Coronary artery (tissue), 2 donors: Measurements from ENCODE around the gene UCMA.

Experiments used
- DNase-seq: peaks from one replicate; pipeline ENCODE4 v3.0.0-alpha.2; 2017; ENCODE audit warnings: low spot score
- H3K27ac ChIP-seq, 2 donors: fragments of 200-600 bp; sonication (generic); one replicate each; pipeline ENCODE4 v1.5.1; 2016 to 2019
- H3K4me3 ChIP-seq: fragments of 200-600 bp; sonication (generic); 2 replicates; pipeline ENCODE4 v1.5.1; 2016; ENCODE audit warnings: mild to moderate bottlenecking, moderate library complexity
- TF ChIP-seq, protein P1 (sequence below): fragments of 200-600 bp; sonication (generic); IDR thresholded peaks from one replicate; pipeline ENCODE4 v1.5.1; 2019; ENCODE audit warnings: antibody characterized with exemption

Gene UCMA

DNA sequence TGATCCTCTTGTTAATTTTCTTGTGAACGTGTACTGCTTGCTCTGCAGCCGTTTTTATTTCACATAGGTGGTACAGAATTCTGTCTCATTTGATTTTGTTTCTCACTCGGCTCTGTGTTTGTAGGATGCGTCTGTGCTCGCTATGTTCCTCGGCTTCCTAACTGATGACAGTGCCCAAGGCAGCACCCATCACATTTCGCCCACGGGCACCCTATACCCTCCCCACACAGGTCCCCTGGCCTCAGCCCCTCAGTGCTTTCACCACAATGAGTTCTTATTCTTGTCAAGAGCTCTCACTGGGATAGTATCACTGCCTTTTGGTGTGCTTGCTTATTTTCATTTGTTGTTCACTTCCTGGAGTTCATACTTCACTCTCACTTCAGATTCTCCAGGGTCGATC, 28.1 kb downstream of the UCMA start:
- TF ChIP-seq, protein P1, sequence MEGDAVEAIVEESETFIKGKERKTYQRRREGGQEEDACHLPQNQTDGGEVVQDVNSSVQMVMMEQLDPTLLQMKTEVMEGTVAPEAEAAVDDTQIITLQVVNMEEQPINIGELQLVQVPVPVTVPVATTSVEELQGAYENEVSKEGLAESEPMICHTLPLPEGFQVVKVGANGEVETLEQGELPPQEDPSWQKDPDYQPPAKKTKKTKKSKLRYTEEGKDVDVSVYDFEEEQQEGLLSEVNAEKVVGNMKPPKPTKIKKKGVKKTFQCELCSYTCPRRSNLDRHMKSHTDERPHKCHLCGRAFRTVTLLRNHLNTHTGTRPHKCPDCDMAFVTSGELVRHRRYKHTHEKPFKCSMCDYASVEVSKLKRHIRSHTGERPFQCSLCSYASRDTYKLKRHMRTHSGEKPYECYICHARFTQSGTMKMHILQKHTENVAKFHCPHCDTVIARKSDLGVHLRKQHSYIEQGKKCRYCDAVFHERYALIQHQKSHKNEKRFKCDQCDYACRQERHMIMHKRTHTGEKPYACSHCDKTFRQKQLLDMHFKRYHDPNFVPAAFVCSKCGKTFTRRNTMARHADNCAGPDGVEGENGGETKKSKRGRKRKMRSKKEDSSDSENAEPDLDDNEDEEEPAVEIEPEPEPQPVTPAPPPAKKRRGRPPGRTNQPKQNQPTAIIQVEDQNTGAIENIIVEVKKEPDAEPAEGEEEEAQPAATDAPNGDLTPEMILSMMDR = no peak
- DNase-seq = no peak
- Histone ChIP-seq H3K27ac (no peak overlapping the region), H3K4me3 (no peak overlapping the region)

DNA sequence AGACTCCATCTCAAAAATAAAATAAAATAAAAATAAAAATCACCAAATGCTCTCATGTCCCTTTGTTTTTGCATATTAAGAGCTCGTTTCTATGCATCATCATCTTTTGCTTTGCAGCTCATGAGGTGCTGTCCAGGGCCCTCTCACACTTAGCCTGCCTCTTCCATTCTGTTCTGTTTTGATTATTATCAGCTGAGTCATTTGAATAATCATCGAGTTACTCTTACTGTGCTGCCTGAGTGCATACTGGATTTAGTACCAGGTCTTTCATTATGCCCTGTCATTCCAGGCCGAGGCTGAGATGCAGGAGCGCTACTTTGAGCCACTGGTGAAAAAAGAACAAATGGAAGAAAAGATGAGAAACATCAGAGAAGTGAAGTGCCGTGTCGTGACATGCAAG, 33.0 kb downstream of the UCMA start:
- Histone ChIP-seq H3K27ac (no peak overlapping the region), H3K4me3 (no peak overlapping the region)
- no peak for DNase-seq
- TF ChIP-seq, protein P1 = no peak

DNA sequence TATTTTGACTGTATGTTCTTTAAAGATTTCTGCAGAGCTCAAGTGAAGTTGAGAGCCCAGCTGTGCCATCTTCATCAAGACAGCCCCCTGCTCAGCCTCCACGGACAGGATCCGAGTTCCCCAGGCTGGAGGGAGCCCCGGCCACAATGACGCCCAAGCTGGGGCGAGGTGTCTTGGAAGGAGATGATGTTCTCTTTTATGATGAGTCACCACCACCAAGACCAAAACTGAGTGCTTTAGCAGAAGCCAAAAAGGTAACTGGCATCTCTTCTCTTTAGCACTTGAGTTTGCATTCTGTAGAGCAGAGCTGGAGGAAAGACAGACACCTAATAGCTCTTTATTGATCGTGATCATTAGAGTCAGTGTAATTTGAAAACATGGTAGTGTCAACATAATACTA, 39.2 kb downstream of the UCMA start:
- no peak overlapping the region for H3K27ac ChIP-seq
- H3K4me3 ChIP-seq = no peak overlapping the region
- TF ChIP-seq, protein P1 = no peak
- DNase-seq = no peak

DNA sequence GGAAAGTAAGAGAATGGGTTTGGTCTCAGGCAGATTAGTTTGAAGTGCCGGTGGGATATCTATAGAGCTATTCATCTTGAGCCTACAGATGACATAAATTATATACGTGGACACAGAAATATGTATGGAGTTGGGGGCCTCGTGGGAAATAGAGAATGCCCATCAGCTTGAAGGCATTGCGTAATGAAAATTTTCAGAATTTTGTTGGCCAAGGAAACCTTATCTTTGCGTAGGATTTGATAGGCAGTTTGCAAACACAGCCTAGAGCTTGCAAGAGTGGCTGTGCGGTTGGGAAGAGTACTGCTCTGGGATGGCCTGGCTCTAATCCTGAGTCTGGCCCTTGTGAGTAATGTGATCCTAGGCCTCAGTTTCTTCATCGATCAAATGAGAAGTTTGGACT, 40.5 kb downstream of the UCMA start:
- TF ChIP-seq, protein P1 = no peak
- Histone ChIP-seq H3K4me3 (no peak overlapping the region), H3K27ac (no peak overlapping the region)
- DNase-seq = no peak

DNA sequence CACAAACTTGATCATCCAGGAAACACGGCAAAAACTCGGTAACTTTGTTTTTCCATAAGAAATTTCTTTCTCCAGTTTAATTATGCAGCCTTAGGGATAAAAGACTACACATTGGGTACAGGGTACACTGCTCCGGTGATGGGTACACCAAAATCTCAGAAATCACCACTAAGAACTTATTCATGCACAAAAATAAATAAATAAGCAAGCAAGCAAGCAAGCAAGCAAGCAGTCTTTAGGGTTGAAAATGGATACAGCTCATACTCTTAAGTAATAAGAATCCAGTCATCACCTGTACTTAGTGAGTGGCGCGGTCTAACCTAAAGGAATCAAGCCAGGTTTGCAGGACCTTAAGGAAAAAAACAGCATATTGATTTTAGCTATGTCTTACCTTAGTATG, 42.8 kb downstream of the UCMA start:
- DNase-seq = no peak
- TF ChIP-seq, protein P1 = no peak
- no peak overlapping the region for H3K27ac ChIP-seq
- H3K4me3 ChIP-seq = no peak overlapping the region

DNA sequence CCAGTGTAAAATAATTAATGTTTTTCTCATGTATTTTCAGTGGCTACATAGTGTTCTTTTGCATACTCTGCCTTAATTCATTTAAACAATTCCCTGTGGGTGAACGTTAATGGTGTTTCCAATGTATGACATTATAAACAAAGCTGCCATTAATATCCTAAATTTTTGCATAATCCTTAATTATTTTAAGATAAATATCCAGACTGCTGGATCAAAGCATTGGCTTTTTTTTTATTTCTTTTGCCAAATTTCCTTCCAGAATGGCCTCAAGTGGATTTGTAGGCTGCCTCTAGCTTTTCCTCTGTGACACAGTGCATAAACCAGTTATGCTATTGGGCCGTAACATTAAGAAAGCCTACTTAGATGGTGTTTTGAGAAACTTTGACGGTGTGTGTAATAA, 43.4 kb downstream of the UCMA start:
- Histone ChIP-seq H3K27ac (no peak overlapping the region), H3K4me3 (no peak overlapping the region)
- TF ChIP-seq, protein P1 = no peak
- no peak for DNase-seq

DNA sequence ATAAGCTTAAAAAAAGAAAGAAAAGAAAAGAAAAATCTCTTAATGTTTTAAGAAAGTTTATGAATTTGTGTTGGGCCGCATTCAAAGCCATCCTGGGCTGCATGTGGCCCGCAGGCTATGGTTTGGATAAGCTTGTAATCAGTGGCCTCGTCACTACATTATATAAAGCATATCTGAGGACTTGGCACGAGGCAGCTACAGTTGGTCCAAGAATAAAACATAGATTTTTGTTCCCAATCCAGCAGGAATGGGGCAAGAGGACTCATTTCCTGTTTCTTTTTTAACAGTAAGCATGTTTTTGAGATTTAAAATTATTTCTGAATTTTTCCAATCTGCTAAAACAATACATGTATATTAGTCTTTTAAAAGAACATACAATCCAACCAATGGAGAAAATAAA, 44.2 kb downstream of the UCMA start:
- no peak overlapping the region for H3K4me3 ChIP-seq
- no peak for DNase-seq
- TF ChIP-seq, protein P1 = no peak
- H3K27ac ChIP-seq = no peak overlapping the region
